Ovary (tissue), 10 donors: ENCODE results near the gene USP17L25. TPM values are rescaled to one million over a fixed set of nuclear protein-coding genes. Genes with fewer than 3 reads are reported as not detected.
"Not testable (repeated sequence)": the region's sequence is repeated elsewhere in the genome, so short reads cannot be mapped to it uniquely, and the experiment has no call there.

Source experiments
- DNase-seq, 5 donors: peaks; one replicate each; pipeline ENCODE4 v3.0.0-alpha.2; 2019 to 2020
- H3K27ac ChIP-seq, 2 donors: fragments of 200-600 bp; one replicate each; pipeline versions ENCODE4 v1.5.1 to v1.8.0; 2019 to 2022
- H3K27me3 ChIP-seq: fragments of 200-600 bp; one replicate; pipeline ENCODE4 v1.8.0; 2022
- H3K36me3 ChIP-seq: fragments of 200-600 bp; sonication (generic); one replicate; pipeline ENCODE4 v1.5.1; 2019
- H3K4me1 ChIP-seq: one replicate; pipeline ENCODE4 v1.8.1; 2013; ENCODE audit warnings: mild to moderate bottlenecking, moderate library complexity; ENCODE audit not compliant: insufficient read depth
- H3K4me3 ChIP-seq: fragments of 200-600 bp; sonication (generic); one replicate; pipeline ENCODE4 v1.5.1; 2017
- H3K9me3 ChIP-seq, 2 donors: fragments of 200-600 bp in 1 of 2; sonication (generic) in 1 of 2; one replicate each; pipeline versions ENCODE4 v1.5.1 to v1.8.1; 2013 to 2019; ENCODE audit warnings: mild to moderate bottlenecking in 1 of 2, moderate library complexity in 1 of 2
- WGBS, 3 donors: extraction: QIAGEN DNeasy Blood & Tissue Kit in 1 of 3; methylation state at CpG; one replicate each; pipeline versions ENCODE4 v1.1.5 to v1.1.7; 2013 to 2017; 5-methylcytosine and 5-hydroxymethylcytosine counted together
- intact Hi-C, 4 donors: fragments of 100-400 bp; cut with DNase I; formaldehyde crosslinking; loops; one replicate each; pipeline versions ENCODE4 v1.11.0 to v1.15.1; 2022 to 2023
- long read RNA-seq, 3 donors: library from polyadenylated mRNA in 2 of 3; unstranded in 2 of 3; transcript quantifications; one replicate each; pipeline ENCODE4 v2.0.0 and lab custom pipeline, GENCODE V29; 2021 to 2026
- polyA plus RNA-seq, 2 donors: library from polyadenylated mRNA; stranded (reverse); fragments of 200-250 nt in 1 of 2; fragments of 350-450 nt in 1 of 2; fragmentation: Illumina TruSeq in 1 of 2; extraction: RNeasy Lipid Tissue Mini Kit (QIAGEN cat#74804) in 1 of 2; gene quantifications; one replicate each; pipeline ENCODE4 v1.2.3, GENCODE V29; 2013 to 2014
- total RNA-seq, 7 donors: library from RNA; depleted of rRNA in 2 of 7; stranded (reverse); fragments of >200 nt in 2 of 7; fragmentation: NEBNext Ultra II Directional in 3 of 7; extraction: Animal tissue kit (Norgen Biotek cat#: 25700) in 3 of 7; gene quantifications; one replicate each; pipeline versions ENCODE4 v1.1.0 to v1.2.4, GENCODE V29; 2016 to 2023
- donor health status: DM: no; HTN: no; CAD: no; lungs with moderate emphysema.
- donor health status: DM: no; HTN: no; CAD: no.
- donor health status: Bipolar disorder and iron deficiency.
- donor health status: DM: yes; HTN: yes; CAD: no.
- donor health status: DM: no; HTN: no; CAD: no.
- donor health status: DM: yes; HTN: yes; CAD: no.

Gene USP17L25, protein sequence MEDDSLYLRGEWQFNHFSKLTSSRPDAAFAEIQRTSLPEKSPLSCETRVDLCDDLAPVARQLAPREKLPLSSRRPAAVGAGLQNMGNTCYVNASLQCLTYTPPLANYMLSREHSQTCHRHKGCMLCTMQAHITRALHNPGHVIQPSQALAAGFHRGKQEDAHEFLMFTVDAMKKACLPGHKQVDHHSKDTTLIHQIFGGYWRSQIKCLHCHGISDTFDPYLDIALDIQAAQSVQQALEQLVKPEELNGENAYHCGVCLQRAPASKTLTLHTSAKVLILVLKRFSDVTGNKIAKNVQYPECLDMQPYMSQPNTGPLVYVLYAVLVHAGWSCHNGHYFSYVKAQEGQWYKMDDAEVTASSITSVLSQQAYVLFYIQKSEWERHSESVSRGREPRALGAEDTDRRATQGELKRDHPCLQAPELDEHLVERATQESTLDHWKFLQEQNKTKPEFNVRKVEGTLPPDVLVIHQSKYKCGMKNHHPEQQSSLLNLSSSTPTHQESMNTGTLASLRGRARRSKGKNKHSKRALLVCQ
- total RNA-seq = not detected
- not detected for polyA plus RNA-seq
- long read RNA-seq, donor 1 = 0 reads
- long read RNA-seq, donor 2 = 0 reads
- long read RNA-seq, donor 3 = 0 reads

GRCh38 chr4:9329611-9330010 lies at the start of gene USP17L25:
Gene USP17L25 (plus strand): TSS chr4:9329911. CDS start chr4:9329911, 0 bp downstream.
- WGBS, 3 donors = no CpG with 5 or more reads among the region's 15 CpGs
- H3K27me3 ChIP-seq, intact Hi-C loops, H3K27ac ChIP-seq, H3K36me3 ChIP-seq, DNase-seq, H3K4me1 ChIP-seq, H3K4me3 ChIP-seq, H3K9me3 ChIP-seq: not testable (repeated sequence)

GRCh38 chr4:9324191-9324590 lies 5.5 kb upstream of the USP17L25 start:
- WGBS, 3 donors = 83 to 84% (median 83%) methylated on average over 1 to 6 of the region's 13 CpGs
- H3K27me3 ChIP-seq, H3K4me1 ChIP-seq, H3K9me3 ChIP-seq, H3K36me3 ChIP-seq, H3K27ac ChIP-seq, DNase-seq, intact Hi-C loops, H3K4me3 ChIP-seq: not testable (repeated sequence)

DNA sequence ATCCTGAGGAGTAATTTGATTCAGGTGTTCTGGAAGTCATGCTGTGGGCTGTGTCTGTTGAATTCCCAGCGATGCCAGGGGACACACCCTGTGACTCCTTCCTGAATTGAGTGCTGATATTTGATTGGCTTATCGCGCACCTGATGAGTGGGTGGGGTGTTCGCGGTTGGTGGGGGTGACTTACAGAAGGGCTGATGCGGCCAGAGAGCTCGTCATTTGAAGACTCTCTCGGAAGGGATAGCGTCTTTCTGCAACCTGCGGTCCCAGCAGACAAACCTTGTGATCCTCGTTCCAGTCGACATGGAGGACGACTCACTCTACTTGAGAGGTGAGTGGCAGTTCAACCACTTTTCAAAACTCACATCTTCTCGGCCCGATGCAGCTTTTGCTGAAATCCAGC lies 4.8 kb upstream of the USP17L25 start, which contains the start of gene USP17L24:
USP17L24 (plus strand) TSS at position 301 of the 400 bp plus-strand sequence; CDS start at position 301, 0 bp downstream.
- H3K27ac ChIP-seq, DNase-seq, H3K4me3 ChIP-seq, H3K4me1 ChIP-seq, H3K27me3 ChIP-seq, H3K9me3 ChIP-seq, intact Hi-C loops, H3K36me3 ChIP-seq: not testable (repeated sequence)
- WGBS, 3 donors = no CpG with 5 or more reads among the region's 15 CpGs

- not testable (repeated sequence) for H3K36me3 ChIP-seq
- no CpG with 5 or more reads among the region's 15 CpGs for WGBS, 3 donors
These were observed 4.6 kb downstream of the USP17L25 start, which contains the start of gene USP17L26 for GRCh38 chr4:9334358-9334757. Gene USP17L26 (plus strand): TSS chr4:9334658. CDS start chr4:9334658, 0 bp downstream.

GRCh38 chr4:9339103-9339502 lies 9.4 kb downstream of the USP17L25 start, which contains the start of gene USP17L5:
Gene USP17L5 (plus strand): TSS chr4:9339403. CDS start chr4:9339403, 0 bp downstream.
- H3K4me3 ChIP-seq, DNase-seq, H3K36me3 ChIP-seq, H3K27me3 ChIP-seq, H3K4me1 ChIP-seq, intact Hi-C loops, H3K27ac ChIP-seq, H3K9me3 ChIP-seq: not testable (repeated sequence)
- WGBS, 3 donors = no CpG with 5 or more reads among the region's 15 CpGs

More at GRCh38 chr4:9334358-9334757, 4.6 kb downstream of the USP17L25 start, which contains the start of gene USP17L26:
- H3K9me3 ChIP-seq, H3K27ac ChIP-seq, H3K4me1 ChIP-seq, H3K27me3 ChIP-seq, intact Hi-C loops, H3K4me3 ChIP-seq, DNase-seq: not testable (repeated sequence)

DNA sequence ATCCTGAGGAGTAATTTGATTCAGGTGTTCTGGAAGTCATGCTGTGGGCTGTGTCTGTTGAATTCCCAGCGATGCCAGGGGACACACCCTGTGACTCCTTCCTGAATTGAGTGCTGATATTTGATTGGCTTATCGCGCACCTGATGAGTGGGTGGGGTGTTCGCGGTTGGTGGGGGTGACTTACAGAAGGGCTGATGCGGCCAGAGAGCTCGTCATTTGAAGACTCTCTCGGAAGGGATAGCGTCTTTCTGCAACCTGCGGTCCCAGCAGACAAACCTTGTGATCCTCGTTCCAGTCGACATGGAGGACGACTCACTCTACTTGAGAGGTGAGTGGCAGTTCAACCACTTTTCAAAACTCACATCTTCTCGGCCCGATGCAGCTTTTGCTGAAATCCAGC lies 14.1 kb downstream of the USP17L25 start, which contains the start of gene USP17L27:
USP17L27 (plus strand) TSS at position 301 of the 400 bp plus-strand sequence; CDS start at position 301, 0 bp downstream.
- H3K9me3 ChIP-seq, H3K4me1 ChIP-seq, H3K36me3 ChIP-seq, H3K27ac ChIP-seq, H3K27me3 ChIP-seq, DNase-seq, intact Hi-C loops, H3K4me3 ChIP-seq: not testable (repeated sequence)
- no CpG with 5 or more reads among the region's 15 CpGs for WGBS, 3 donors

DNA sequence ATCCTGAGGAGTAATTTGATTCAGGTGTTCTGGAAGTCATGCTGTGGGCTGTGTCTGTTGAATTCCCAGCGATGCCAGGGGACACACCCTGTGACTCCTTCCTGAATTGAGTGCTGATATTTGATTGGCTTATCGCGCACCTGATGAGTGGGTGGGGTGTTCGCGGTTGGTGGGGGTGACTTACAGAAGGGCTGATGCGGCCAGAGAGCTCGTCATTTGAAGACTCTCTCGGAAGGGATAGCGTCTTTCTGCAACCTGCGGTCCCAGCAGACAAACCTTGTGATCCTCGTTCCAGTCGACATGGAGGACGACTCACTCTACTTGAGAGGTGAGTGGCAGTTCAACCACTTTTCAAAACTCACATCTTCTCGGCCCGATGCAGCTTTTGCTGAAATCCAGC lies 18.9 kb downstream of the USP17L25 start, which contains the start of gene USP17L28:
USP17L28 (plus strand) TSS at position 301 of the 400 bp plus-strand sequence; CDS start at position 301, 0 bp downstream.
- H3K27ac ChIP-seq, H3K4me3 ChIP-seq, DNase-seq, H3K27me3 ChIP-seq, H3K4me1 ChIP-seq, H3K9me3 ChIP-seq, intact Hi-C loops, H3K36me3 ChIP-seq: not testable (repeated sequence)
- WGBS, 3 donors = no CpG with 5 or more reads among the region's 15 CpGs

GRCh38 chr4:9350866-9351265 lies 21.2 kb downstream of the USP17L25 start:
- H3K36me3 ChIP-seq, DNase-seq, H3K4me1 ChIP-seq, H3K9me3 ChIP-seq, H3K27ac ChIP-seq, intact Hi-C loops, H3K4me3 ChIP-seq, H3K27me3 ChIP-seq: not testable (repeated sequence)
- WGBS, 3 donors = no CpG with 5 or more reads among the region's 18 CpGs

- DNase-seq, H3K4me3 ChIP-seq, H3K9me3 ChIP-seq, H3K27me3 ChIP-seq, H3K4me1 ChIP-seq, intact Hi-C loops, H3K27ac ChIP-seq, H3K36me3 ChIP-seq: not testable (repeated sequence)
- no CpG with 5 or more reads among the region's 15 CpGs for WGBS, 3 donors
These were observed 23.6 kb downstream of the USP17L25 start, which contains the start of gene USP17L29 for GRCh38 chr4:9353338-9353737. Gene USP17L29 (plus strand): TSS chr4:9353638. CDS start chr4:9353638, 0 bp downstream.

- H3K4me1 ChIP-seq, DNase-seq, H3K27ac ChIP-seq, H3K36me3 ChIP-seq, H3K9me3 ChIP-seq, H3K27me3 ChIP-seq, H3K4me3 ChIP-seq, intact Hi-C loops: not testable (repeated sequence)
- WGBS, 3 donors = no CpG with 5 or more reads among the region's 15 CpGs
These were observed 33.1 kb downstream of the USP17L25 start, which contains the start of gene USP17L30 for GRCh38 chr4:9362829-9363228. Gene USP17L30 (plus strand): TSS chr4:9363129. CDS start chr4:9363129, 0 bp downstream.

- H3K4me3 ChIP-seq, H3K36me3 ChIP-seq, intact Hi-C loops, DNase-seq, H3K9me3 ChIP-seq, H3K4me1 ChIP-seq, H3K27ac ChIP-seq, H3K27me3 ChIP-seq: not testable (repeated sequence)
- WGBS, 3 donors = 31 to 54% (median 53%) methylated on average over 1 of the region's 1 CpG
These were observed 50.2 kb downstream of the USP17L25 start for GRCh38 chr4:9379881-9380280.
